HFFc6 (cell line): ENCODE data around the gene MST1. TPM values are rescaled to one million over a fixed set of nuclear protein-coding genes. Genes with fewer than 3 reads are reported as not detected.

Experiments
- DNase-seq: peaks from one replicate; pipeline ENCODE4 v3.0.0-alpha.2; 2018
- H3K27ac Mint-ChIP-seq: 2 replicates; pipeline ENCODE4 v1.8.0; 2020; ENCODE audit warnings: mild to moderate bottlenecking, mixed read lengths
- H3K27me3 Mint-ChIP-seq: 2 replicates; pipeline ENCODE4 v1.8.0; 2021; ENCODE audit warnings: mild to moderate bottlenecking, moderate library complexity, mixed read lengths; ENCODE audit not compliant: insufficient read depth
- H3K36me3 Mint-ChIP-seq: 2 replicates; pipeline ENCODE4 v1.8.0; 2021; ENCODE audit warnings: low read depth, mixed read lengths
- H3K4me1 Mint-ChIP-seq: 2 replicates; pipeline ENCODE4 v1.8.0; 2020; ENCODE audit warnings: low read depth, mixed read lengths
- H3K4me3 Mint-ChIP-seq: 2 replicates; pipeline ENCODE4 v1.8.0; 2020; ENCODE audit warnings: mild to moderate bottlenecking, moderate library complexity, mixed read lengths
- H3K9me3 Mint-ChIP-seq: 2 replicates; pipeline ENCODE4 v1.8.0; 2020; ENCODE audit warnings: mild to moderate bottlenecking, mixed read lengths
- total RNA-seq, 6 experiments: library from RNA; stranded (reverse); fragmentation: NEBNext Ultra II Directional; extraction: Animal tissue kit (Norgen Biotek cat#: 25700); gene quantifications; 2 replicates in 1 of 6; 3 replicates in 5 of 6; pipeline ENCODE4 v1.2.3, GENCODE V29; 2021
- TF ChIP-seq, protein P1 (sequence below): fragments of 200-600 bp; sonication (generic); IDR thresholded peaks from 2 replicates; pipeline ENCODE4 v1.5.0; 2021; ENCODE audit warnings: antibody characterized with exemption, mild to moderate bottlenecking

Gene MST1
- total RNA-seq, 6 experiments from 2014 or later: 3.4 to 7.4 (median 4.8) TPM

DNA sequence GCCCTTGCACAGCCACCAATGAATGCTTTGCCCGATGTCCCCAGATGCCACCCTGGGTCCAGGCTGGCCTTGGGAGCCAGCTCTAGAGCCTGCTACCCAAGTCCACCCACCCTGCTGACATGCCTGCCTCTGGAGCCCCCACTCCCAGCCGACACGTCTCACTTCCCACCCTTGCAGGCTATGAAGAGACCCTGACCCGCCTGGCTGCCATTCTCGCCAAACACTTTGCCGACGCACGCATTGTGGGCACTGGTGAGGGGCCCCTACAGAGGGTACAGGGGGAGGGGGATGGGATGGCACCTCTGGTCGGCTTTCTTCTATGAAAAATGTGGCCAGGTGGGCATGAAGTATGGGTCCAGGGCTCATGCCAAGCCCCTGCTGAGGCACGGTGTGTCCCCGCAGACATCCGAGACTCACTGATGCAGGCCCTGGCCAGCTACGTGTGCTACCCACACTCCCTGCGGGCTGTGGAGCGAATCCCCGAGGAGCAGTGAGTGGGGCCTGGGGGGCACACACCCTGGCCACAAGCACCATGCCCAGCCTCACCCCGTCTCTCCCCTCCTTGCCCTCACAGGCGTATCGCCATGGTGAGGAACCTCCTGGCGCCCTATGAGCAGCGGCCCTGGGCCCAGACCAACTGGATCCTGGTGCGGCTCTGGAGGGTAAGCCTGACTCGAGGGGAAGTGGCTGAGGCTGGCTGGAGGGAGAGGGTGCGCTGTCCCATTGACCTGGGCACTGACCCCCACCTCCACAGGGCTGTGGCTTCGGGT lies 24.2 kb upstream of the MST1 start:
- Mint-ChIP-seq H3K27ac (no peak overlapping the region), H3K36me3 (peaks cover 2% of the 10 kb centered on the region), H3K9me3 (peaks cover under 1% of the 10 kb centered on the region; the same call in 1 of the 2 replicates), H3K4me3 (no peak overlapping the region), H3K27me3 (peaks cover 8% of the 10 kb centered on the region), H3K4me1 (peaks cover 2% of the 10 kb centered on the region)
- no peak for DNase-seq
- TF ChIP-seq, protein P1, sequence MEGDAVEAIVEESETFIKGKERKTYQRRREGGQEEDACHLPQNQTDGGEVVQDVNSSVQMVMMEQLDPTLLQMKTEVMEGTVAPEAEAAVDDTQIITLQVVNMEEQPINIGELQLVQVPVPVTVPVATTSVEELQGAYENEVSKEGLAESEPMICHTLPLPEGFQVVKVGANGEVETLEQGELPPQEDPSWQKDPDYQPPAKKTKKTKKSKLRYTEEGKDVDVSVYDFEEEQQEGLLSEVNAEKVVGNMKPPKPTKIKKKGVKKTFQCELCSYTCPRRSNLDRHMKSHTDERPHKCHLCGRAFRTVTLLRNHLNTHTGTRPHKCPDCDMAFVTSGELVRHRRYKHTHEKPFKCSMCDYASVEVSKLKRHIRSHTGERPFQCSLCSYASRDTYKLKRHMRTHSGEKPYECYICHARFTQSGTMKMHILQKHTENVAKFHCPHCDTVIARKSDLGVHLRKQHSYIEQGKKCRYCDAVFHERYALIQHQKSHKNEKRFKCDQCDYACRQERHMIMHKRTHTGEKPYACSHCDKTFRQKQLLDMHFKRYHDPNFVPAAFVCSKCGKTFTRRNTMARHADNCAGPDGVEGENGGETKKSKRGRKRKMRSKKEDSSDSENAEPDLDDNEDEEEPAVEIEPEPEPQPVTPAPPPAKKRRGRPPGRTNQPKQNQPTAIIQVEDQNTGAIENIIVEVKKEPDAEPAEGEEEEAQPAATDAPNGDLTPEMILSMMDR: no peak

- no peaks in the 10 kb centered on the region for H3K36me3 Mint-ChIP-seq
- no peak for DNase-seq
- TF ChIP-seq, protein P1: no peak
- H3K4me3 Mint-ChIP-seq: no peak overlapping the region
- peaks cover 8% of the 10 kb centered on the region for H3K27me3 Mint-ChIP-seq
- H3K4me1 Mint-ChIP-seq: peaks cover 1% of the 10 kb centered on the region
- H3K27ac Mint-ChIP-seq: no peak overlapping the region
- no peaks in the 10 kb centered on the region for H3K9me3 Mint-ChIP-seq
These were observed 23.5 kb upstream of the MST1 start for GRCh38 chr3:49712631-49713317.

- H3K9me3 Mint-ChIP-seq: no peaks in the 10 kb centered on the region
These were observed 22.9 kb upstream of the MST1 start for GRCh38 chr3:49712166-49712565.

DNA sequence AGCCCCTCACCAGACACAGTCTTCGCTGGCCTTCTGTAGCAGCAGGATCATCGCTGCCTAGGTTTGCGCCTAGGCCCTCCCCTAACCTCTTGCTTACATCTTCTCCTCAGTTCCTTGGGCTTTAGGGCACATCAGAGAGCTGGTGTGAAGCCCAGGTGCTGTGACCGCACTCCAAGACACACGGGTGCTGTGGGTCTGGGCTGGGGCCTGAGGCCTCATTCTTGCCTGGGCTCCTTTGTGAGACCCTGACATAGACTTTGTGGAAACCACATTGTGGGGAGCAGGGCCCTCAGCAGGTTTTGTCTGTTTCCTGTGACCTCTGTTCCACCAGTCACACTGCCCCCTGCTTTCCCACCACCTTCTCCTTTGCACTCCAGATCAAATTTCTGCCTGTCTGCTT lies 22.2 kb upstream of the MST1 start:
- no peak for DNase-seq
- Mint-ChIP-seq H3K27ac (no peak overlapping the region), H3K4me1 (peaks cover 12% of the 10 kb centered on the region), H3K27me3 (peaks cover 3% of the 10 kb centered on the region), H3K36me3 (no peaks in the 10 kb centered on the region), H3K4me3 (no peak overlapping the region), H3K9me3 (no peaks in the 10 kb centered on the region)
- TF ChIP-seq, protein P1: no peak

More at GRCh38 chr3:49712166-49712565, 22.9 kb upstream of the MST1 start:
- Mint-ChIP-seq H3K36me3 (no peaks in the 10 kb centered on the region), H3K4me1 (peaks cover 7% of the 10 kb centered on the region), H3K27ac (no peak overlapping the region), H3K27me3 (peaks cover 3% of the 10 kb centered on the region), H3K4me3 (no peak overlapping the region)
- TF ChIP-seq, protein P1: no peak
- no peak for DNase-seq

DNA sequence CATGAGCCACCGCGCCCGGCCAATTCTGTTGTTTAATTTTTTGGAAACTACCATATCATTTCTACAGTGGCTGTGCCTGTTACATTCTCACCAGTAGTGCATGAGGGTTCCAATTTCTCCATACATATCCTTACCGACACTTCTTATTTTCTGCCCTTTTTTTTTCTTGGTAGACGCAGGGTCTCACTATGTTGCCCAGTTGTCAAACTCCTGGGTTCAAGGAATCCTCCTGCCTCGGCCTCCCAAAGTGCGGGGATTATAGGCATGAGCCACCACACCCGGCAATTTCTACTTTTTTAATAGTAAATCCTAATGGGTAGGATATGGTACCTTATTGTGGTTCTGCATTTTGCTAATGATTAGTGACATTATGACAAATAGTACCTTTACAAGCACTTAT lies 20.6 kb upstream of the MST1 start:
- peaks cover 3% of the 10 kb centered on the region for H3K27me3 Mint-ChIP-seq
- H3K4me3 Mint-ChIP-seq: no peak overlapping the region
- DNase-seq: no peak
- H3K36me3 Mint-ChIP-seq: no peaks in the 10 kb centered on the region
- TF ChIP-seq, protein P1: no peak
- no peaks in the 10 kb centered on the region for H3K9me3 Mint-ChIP-seq
- H3K27ac Mint-ChIP-seq: no peak overlapping the region
- peaks cover 12% of the 10 kb centered on the region for H3K4me1 Mint-ChIP-seq
